ENCODE results near the gene MT1A. TPM values are rescaled to one million over a fixed set of nuclear protein-coding genes. Genes with fewer than 3 reads are reported as not detected.

Gene MT1A
- total and polyA plus RNA-seq, 7 donors: 4.0 to 4,396 (median 128) TPM

GRCh38 chr16:56679078-56679730 is 40.7 kb downstream of the MT1A start:
- peaks cover 0 to 4% (median 0%) of the 10 kb centered on the region in 3 donors for H3K27me3 ChIP-seq (ENCODE audit: insufficient read depth in 3 of 3, low read length in 2 of 3)
- H3K4me3 ChIP-seq: no peak overlapping the region
- H3K27ac ChIP-seq: peak overlapping the region; percentile 92
- H3K36me3 ChIP-seq (ENCODE audit: insufficient read depth in 1 of 2, low read depth in 1 of 2): no peaks in the 10 kb centered on the region
- peak in 1 of 4 donors; percentile 0 for ATAC-seq
- WGBS, 3 donors: 59 to 78% (median 64%) methylated on average over 3 of the region's 3 CpGs
- H3K4me1 ChIP-seq: peaks cover 24% of the 10 kb centered on the region
- intact Hi-C loops (cut with DNase I): loop anchor here in 1 of 2 donors (2.0 kb wide), 1 partner anchor 50 kb away; no protein-coding TSS in a partner anchor
- no peak for TF ChIP-seq CTCF (IDR thresholded peaks at IDR 0.05)
- no peak for DNase-seq
- H3K9me3 ChIP-seq: no peaks in the 10 kb centered on the region

- peak; percentile 65 to 82 for DNase-seq
- Histone ChIP-seq H3K4me3 (no peak overlapping the region), H3K9me3 (no peaks in the 10 kb centered on the region), H3K27me3 (ENCODE audit: insufficient read depth in 3 of 3, low read length in 2 of 3) (peaks cover 0 to 4% (median 0%) of the 10 kb centered on the region in 3 donors), H3K4me1 (peaks cover 28% of the 10 kb centered on the region), H3K36me3 (ENCODE audit: insufficient read depth in 1 of 2, low read depth in 1 of 2) (no peaks in the 10 kb centered on the region), H3K27ac (peak overlapping the region; percentile 92)
- no peak for TF ChIP-seq CTCF (IDR thresholded peaks at IDR 0.05)
- WGBS, 3 donors: 32 to 49% (median 36%) methylated on average over 6 of the region's 6 CpGs
- peak; percentile 63 to 80 (median 68) for ATAC-seq
- intact Hi-C loops (cut with DNase I): loop anchor here in 1 of 2 donors (2.0 kb wide), 1 partner anchor 51 kb away; no protein-coding TSS in a partner anchor
Observed at GRCh38 chr16:56679818-56680217, 41.4 kb downstream of the MT1A start.

GRCh38 chr16:56681939-56682702 is 43.7 kb downstream of the MT1A start, which contains the start of gene MT1X:
MT1X (plus strand) TSS chr16:56682470; CDS start chr16:56682541, 71 bp downstream.
- Histone ChIP-seq H3K27ac (peak within 1 kb of the TSS; percentile 92), H3K9me3 (no peaks in the 10 kb centered on the region), H3K36me3 (ENCODE audit: insufficient read depth in 1 of 2, low read depth in 1 of 2) (no peaks in the 10 kb centered on the region), H3K27me3 (ENCODE audit: insufficient read depth in 3 of 3, low read length in 2 of 3) (no peaks in the 10 kb centered on the region), H3K4me3 (peak within 1 kb of the TSS; percentile 88), H3K4me1 (peaks cover 45% of the 10 kb centered on the region)
- no peak for TF ChIP-seq CTCF (IDR thresholded peaks at IDR 0.05)
- DNase-seq (peak; percentile 97 to 99), ATAC-seq (peak; percentile 61 to 81 (median 72))
- intact Hi-C loops (cut with DNase I): loop anchor here in 1 of 2 donors (2.0 kb wide), 1 partner anchor 73 kb away; the partner anchor contains the start of gene MT2A
- 0 to 1% (median 0%) methylated on average over 36 to 49 of the region's 49 CpGs for WGBS, 3 donors

- no peak for TF ChIP-seq CTCF (IDR thresholded peaks at IDR 0.05)
- Histone ChIP-seq H3K27ac (peak overlapping the region; percentile 92), H3K4me3 (peak overlapping the region; percentile 88), H3K27me3 (ENCODE audit: insufficient read depth in 3 of 3, low read length in 2 of 3) (no peaks in the 10 kb centered on the region), H3K36me3 (ENCODE audit: insufficient read depth in 1 of 2, low read depth in 1 of 2) (no peaks in the 10 kb centered on the region), H3K9me3 (no peaks in the 10 kb centered on the region), H3K4me1 (peaks cover 45% of the 10 kb centered on the region)
- intact Hi-C loops (cut with DNase I): loop anchor here in 1 of 2 donors (2.0 kb wide), 1 partner anchor 74 kb away; the partner anchor contains the start of gene MT2A
- DNase-seq (peak in 1 of 2 donors; percentile 33), ATAC-seq (peak in 1 of 4 donors; percentile 2)
- WGBS, 3 donors: 7 to 17% (median 14%) methylated on average over 8 of the region's 8 CpGs
Observed at GRCh38 chr16:56682703-56683397, 44.4 kb downstream of the MT1A start.

Measured in psoas muscle (tissue), 8 donors.